Psoas muscle (tissue), 8 donors: ENCODE measurements around the gene SLC9A6. TPM values are rescaled to one million over a fixed set of nuclear protein-coding genes. Genes with fewer than 3 reads are reported as not detected.

Experiments
- ATAC-seq, 4 donors: fragments of 200-7000 bp; cut with Tn5 transposase; one replicate each; pipeline ENCODE4 v1.9.1; 2020; ENCODE audit warnings: moderate library complexity in 3 of 4, mild to moderate bottlenecking in 2 of 4
- DNase-seq, 2 donors: peaks; one replicate each; pipeline ENCODE4 v3.0.0-alpha.2; 2020
- H3K27ac ChIP-seq: fragments of 200-600 bp; one replicate; pipeline ENCODE4 v1.8.0; 2022
- H3K27me3 ChIP-seq, 3 donors: fragments of 200-600 bp in 1 of 3; one replicate each; pipeline versions ENCODE4 v1.6.1 to v1.8.0; 2013 to 2022; ENCODE audit warnings: low read length in 2 of 3, mild to moderate bottlenecking in 2 of 3, moderate library complexity in 1 of 3; ENCODE audit not compliant: insufficient read depth in 3 of 3
- H3K36me3 ChIP-seq, 2 donors: fragments of 200-600 bp in 1 of 2; one replicate each; pipeline versions ENCODE4 v1.6.1 to v1.8.0; 2013 to 2022; ENCODE audit warnings: low read depth in 1 of 2, mild to moderate bottlenecking in 1 of 2, moderate library complexity in 1 of 2; ENCODE audit not compliant: insufficient read depth in 1 of 2
- H3K4me1 ChIP-seq: fragments of 200-600 bp; one replicate; pipeline ENCODE4 v1.8.0; 2022
- H3K4me3 ChIP-seq: fragments of 200-600 bp; one replicate; pipeline ENCODE4 v1.8.0; 2022; ENCODE audit warnings: mild to moderate bottlenecking
- H3K9me3 ChIP-seq: fragments of 200-600 bp; one replicate; pipeline ENCODE4 v1.8.0; 2022
- CTCF ChIP-seq: fragments of 200-600 bp; IDR thresholded peaks from one replicate; pipeline ENCODE4 v1.8.0; 2022; ENCODE audit warnings: antibody characterized with exemption
- WGBS, 3 donors: extraction: QIAGEN DNeasy Blood & Tissue Kit; methylation state at CpG; one replicate each; pipeline versions ENCODE4 v1.1.6 to v1.1.7; 2013; 5-methylcytosine and 5-hydroxymethylcytosine counted together
- intact Hi-C, 2 donors: fragments of 100-400 bp; cut with DNase I; formaldehyde crosslinking; loops; one replicate each; pipeline versions ENCODE4 v1.11.0 to v1.14.2; 2022
- polyA plus RNA-seq, 3 donors: library from polyadenylated mRNA; stranded (reverse); fragments of 200-250 nt; gene quantifications; one replicate each; pipeline ENCODE4 v1.2.3, GENCODE V29; 2013
- total RNA-seq, 4 donors: library from RNA; stranded (reverse); fragmentation: NEBNext Ultra II Directional in 2 of 4; extraction: Animal tissue kit (Norgen Biotek cat#: 25700) in 2 of 4; gene quantifications; one replicate each; pipeline versions ENCODE4 v1.2.1 to v1.2.4, GENCODE V29; 2021 to 2023
- donor health status: healthy with polysubstance abuse.
- donor health status: DM: no; HTN: no; CAD: no; lungs with moderate emphysema.
- donor health status: Bipolar disorder and iron deficiency.
- donor health status: healthy.
- donor health status: DM: yes; HTN: yes; CAD: no.
- donor health status: DM: no; HTN: no; CAD: no.
- donor health status: DM: no; HTN: no; CAD: no.
- donor health status: DM: yes; HTN: yes; CAD: no.

SLC9A6 gene
- total and polyA plus RNA-seq, 7 donors: 7.9 to 16.9 (median 8.9) TPM

GRCh38 chrX:136035663-136036062 is 50.4 kb downstream of the SLC9A6 start:
- ATAC-seq (no peak), DNase-seq (no peak)
- Histone ChIP-seq H3K36me3 (peaks cover 0 to 3% of the 10 kb centered on the region in 2 donors), H3K27ac (no peak overlapping the region), H3K4me1 (peaks cover 4% of the 10 kb centered on the region), H3K4me3 (no peak overlapping the region), H3K9me3 (no peaks in the 10 kb centered on the region), H3K27me3 (no peaks in the 10 kb centered on the region)
- WGBS, 3 donors: 64 to 90% (median 83%) methylated on average over 1 of the region's 1 CpG
- TF ChIP-seq CTCF: no peak
- intact Hi-C loops: no loop called here

- no peaks in the 10 kb centered on the region for H3K4me1 ChIP-seq
- H3K27me3 ChIP-seq: peaks cover 0 to 6% (median 0%) of the 10 kb centered on the region in 3 donors
- no peak for ATAC-seq
- no peaks in the 10 kb centered on the region for H3K9me3 ChIP-seq
- H3K4me3 ChIP-seq: no peak overlapping the region
- intact Hi-C loops: no loop called here
- no peak for TF ChIP-seq CTCF
- H3K27ac ChIP-seq: no peak overlapping the region
- peaks cover 0 to 3% of the 10 kb centered on the region in 2 donors for H3K36me3 ChIP-seq
- no peak for DNase-seq
Observed at GRCh38 chrX:136039485-136039884, 54.2 kb downstream of the SLC9A6 start.

- Histone ChIP-seq H3K36me3 (peaks cover 0 to 3% of the 10 kb centered on the region in 2 donors), H3K27me3 (peaks cover 0 to 6% (median 0%) of the 10 kb centered on the region in 3 donors), H3K9me3 (no peaks in the 10 kb centered on the region), H3K27ac (no peak overlapping the region), H3K4me3 (no peak overlapping the region), H3K4me1 (no peaks in the 10 kb centered on the region)
- DNase-seq: no peak
- no peak for ATAC-seq
- WGBS, 3 donors: 72 to 98% (median 87%) methylated on average over 7 of the region's 7 CpGs
- TF ChIP-seq CTCF: no peak
- intact Hi-C loops: no loop called here
Observed at GRCh38 chrX:136039968-136040367, 54.7 kb downstream of the SLC9A6 start.

GRCh38 chrX:136041254-136041812 is 56.1 kb downstream of the SLC9A6 start:
- no peak overlapping the region for H3K4me3 ChIP-seq
- no peak overlapping the region for H3K27ac ChIP-seq
- intact Hi-C loops: no loop called here
- H3K27me3 ChIP-seq: peaks cover 0 to 6% (median 0%) of the 10 kb centered on the region in 3 donors
- no peaks in the 10 kb centered on the region for H3K9me3 ChIP-seq
- no peak for TF ChIP-seq CTCF
- DNase-seq (no peak), ATAC-seq (no peak)
- H3K4me1 ChIP-seq: no peaks in the 10 kb centered on the region
- peaks cover 0 to 3% of the 10 kb centered on the region in 2 donors for H3K36me3 ChIP-seq
- WGBS, 3 donors: 70 to 95% (median 93%) methylated on average over 6 to 7 of the region's 7 CpGs

GRCh38 chrX:136045008-136045407 is 59.8 kb downstream of the SLC9A6 start:
- no peak for TF ChIP-seq CTCF
- WGBS, 3 donors: 58 to 86% (median 77%) methylated on average over 5 of the region's 5 CpGs
- no peak overlapping the region for H3K27ac ChIP-seq
- H3K4me3 ChIP-seq: no peak overlapping the region
- intact Hi-C loops: no loop called here
- H3K4me1 ChIP-seq: peaks cover 4% of the 10 kb centered on the region
- no peaks in the 10 kb centered on the region for H3K9me3 ChIP-seq
- H3K27me3 ChIP-seq: peaks cover 0 to 6% (median 0%) of the 10 kb centered on the region in 3 donors
- peaks cover 0 to 3% of the 10 kb centered on the region in 2 donors for H3K36me3 ChIP-seq
- ATAC-seq (no peak), DNase-seq (no peak)
